ENCODE results near the gene ATPAF2. TPM values are rescaled to one million over a fixed set of nuclear protein-coding genes. Genes with fewer than 3 reads are reported as not detected.

ATPAF2 gene
- total and polyA plus RNA-seq, 4 donors = 12.9 to 20.1 (median 16.8) TPM

DNA sequence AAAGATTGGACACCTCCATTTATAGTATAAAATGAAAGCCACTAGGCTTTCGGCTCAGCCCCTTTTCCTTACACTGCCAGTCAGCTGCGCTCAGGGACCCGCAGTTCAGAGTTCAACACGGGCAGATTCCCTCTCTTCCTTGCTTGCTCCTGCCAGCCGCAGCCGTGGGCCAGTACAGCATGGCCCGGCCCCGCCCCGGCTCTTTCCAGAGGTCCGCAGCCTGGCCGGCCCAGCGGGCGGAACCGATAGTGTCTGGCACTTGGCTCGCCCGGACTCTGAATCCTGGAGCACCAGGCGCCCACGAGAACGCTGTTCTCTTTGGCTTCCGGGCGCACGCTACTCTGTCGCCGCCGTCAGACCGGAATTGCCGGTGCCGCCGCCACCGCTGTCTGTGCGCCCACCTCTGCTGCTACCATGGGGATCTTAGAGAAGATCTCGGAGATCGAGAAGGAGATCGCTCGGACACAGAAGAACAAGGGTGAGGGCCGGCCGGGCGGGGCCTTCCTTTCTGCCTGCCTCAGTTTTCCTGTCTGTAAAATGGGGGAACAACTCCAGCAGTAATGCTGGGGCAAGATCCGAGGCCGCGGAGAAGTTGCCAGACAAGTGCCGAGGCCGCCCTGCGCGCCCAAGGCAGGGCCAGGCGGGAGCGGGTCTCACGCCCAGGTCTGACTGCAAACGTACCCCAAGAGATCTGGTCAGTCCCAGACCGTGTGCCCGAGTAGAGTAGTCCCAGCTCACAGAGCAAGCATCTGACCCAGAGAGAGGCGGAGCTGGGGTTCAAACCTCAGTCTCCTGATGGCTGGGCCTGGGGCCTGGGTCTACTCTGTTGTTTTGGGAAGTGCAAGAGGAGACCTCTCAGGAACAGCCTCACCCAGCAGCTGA is 48.9 kb upstream of the ATPAF2 start, which contains the start of gene DRG2:
DRG2 (plus strand) TSS at position 339 of the 882 bp plus-strand sequence; CDS start at position 415, 76 bp downstream.
- DNase-seq (ENCODE audit: low spot score) = peak; percentile 97
- Histone ChIP-seq H3K36me3 (ENCODE audit: control insufficient read depth in 4 of 4, insufficient read depth in 3 of 4, low read depth in 1 of 4, low read length in 3 of 4) (peaks cover 0 to 6% (median 3%) of the 10 kb centered on the region in 4 donors), H3K27ac (ENCODE audit: low read depth in 1 of 2, low read length in 2 of 2) (peak within 1 kb of the TSS; percentile 59 to 69), H3K27me3 (ENCODE audit: control insufficient read depth in 4 of 4, insufficient read depth in 4 of 4, low read length in 3 of 4) (no peaks in the 10 kb centered on the region), H3K4me3 (ENCODE audit: low read depth in 1 of 3, low read length in 3 of 3) (peak within 1 kb of the TSS; percentile 69 to 92 (median 92)), H3K9me3 (ENCODE audit: control insufficient read depth in 4 of 4, low read length in 3 of 4) (no peaks in the 10 kb centered on the region), H3K4me1 (ENCODE audit: control insufficient read depth in 4 of 4, insufficient read depth in 4 of 4, low read length in 3 of 4) (peaks cover 5 to 11% (median 9%) of the 10 kb centered on the region in 4 donors), H3K9ac (ENCODE audit: low read depth in 1 of 2, low read length in 2 of 2) (peak within 1 kb of the TSS; percentile 50 to 63)
- WGBS = under 1% methylated on average over 52 of the region's 52 CpGs
- peak; percentile 10 for TF ChIP-seq FOXA2 (IDR thresholded peaks at IDR 0.05)
- peak; percentile 88 to 95 for TF ChIP-seq GABPA (IDR thresholded peaks at IDR 0.05 in 1 of 2, conservative IDR thresholded peaks at IDR 0.05 in 1 of 2)
- TF ChIP-seq SP1 (IDR thresholded peaks at IDR 0.05) = peak; percentile 90
- no peak for TF ChIP-seq FOXA1 (IDR thresholded peaks at IDR 0.05)
- peak; percentile 22 for TF ChIP-seq HNF4G (IDR thresholded peaks at IDR 0.05)
- TF ChIP-seq, protein P1, sequence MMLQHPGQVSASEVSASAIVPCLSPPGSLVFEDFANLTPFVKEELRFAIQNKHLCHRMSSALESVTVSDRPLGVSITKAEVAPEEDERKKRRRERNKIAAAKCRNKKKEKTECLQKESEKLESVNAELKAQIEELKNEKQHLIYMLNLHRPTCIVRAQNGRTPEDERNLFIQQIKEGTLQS (IDR thresholded peaks at IDR 0.05) = peak; percentile 58
- TF ChIP-seq JUND (IDR thresholded peaks at IDR 0.05) = no peak
- TF ChIP-seq, protein P2, sequence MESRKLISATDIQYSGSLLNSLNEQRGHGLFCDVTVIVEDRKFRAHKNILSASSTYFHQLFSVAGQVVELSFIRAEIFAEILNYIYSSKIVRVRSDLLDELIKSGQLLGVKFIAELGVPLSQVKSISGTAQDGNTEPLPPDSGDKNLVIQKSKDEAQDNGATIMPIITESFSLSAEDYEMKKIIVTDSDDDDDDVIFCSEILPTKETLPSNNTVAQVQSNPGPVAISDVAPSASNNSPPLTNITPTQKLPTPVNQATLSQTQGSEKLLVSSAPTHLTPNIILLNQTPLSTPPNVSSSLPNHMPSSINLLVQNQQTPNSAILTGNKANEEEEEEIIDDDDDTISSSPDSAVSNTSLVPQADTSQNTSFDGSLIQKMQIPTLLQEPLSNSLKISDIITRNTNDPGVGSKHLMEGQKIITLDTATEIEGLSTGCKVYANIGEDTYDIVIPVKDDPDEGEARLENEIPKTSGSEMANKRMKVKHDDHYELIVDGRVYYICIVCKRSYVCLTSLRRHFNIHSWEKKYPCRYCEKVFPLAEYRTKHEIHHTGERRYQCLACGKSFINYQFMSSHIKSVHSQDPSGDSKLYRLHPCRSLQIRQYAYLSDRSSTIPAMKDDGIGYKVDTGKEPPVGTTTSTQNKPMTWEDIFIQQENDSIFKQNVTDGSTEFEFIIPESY (IDR thresholded peaks at IDR 0.05) = peak; percentile 59
- peak; percentile 42 to 63 for TF ChIP-seq RAD21 (IDR thresholded peaks at IDR 0.05)
- TF ChIP-seq, protein P3, sequence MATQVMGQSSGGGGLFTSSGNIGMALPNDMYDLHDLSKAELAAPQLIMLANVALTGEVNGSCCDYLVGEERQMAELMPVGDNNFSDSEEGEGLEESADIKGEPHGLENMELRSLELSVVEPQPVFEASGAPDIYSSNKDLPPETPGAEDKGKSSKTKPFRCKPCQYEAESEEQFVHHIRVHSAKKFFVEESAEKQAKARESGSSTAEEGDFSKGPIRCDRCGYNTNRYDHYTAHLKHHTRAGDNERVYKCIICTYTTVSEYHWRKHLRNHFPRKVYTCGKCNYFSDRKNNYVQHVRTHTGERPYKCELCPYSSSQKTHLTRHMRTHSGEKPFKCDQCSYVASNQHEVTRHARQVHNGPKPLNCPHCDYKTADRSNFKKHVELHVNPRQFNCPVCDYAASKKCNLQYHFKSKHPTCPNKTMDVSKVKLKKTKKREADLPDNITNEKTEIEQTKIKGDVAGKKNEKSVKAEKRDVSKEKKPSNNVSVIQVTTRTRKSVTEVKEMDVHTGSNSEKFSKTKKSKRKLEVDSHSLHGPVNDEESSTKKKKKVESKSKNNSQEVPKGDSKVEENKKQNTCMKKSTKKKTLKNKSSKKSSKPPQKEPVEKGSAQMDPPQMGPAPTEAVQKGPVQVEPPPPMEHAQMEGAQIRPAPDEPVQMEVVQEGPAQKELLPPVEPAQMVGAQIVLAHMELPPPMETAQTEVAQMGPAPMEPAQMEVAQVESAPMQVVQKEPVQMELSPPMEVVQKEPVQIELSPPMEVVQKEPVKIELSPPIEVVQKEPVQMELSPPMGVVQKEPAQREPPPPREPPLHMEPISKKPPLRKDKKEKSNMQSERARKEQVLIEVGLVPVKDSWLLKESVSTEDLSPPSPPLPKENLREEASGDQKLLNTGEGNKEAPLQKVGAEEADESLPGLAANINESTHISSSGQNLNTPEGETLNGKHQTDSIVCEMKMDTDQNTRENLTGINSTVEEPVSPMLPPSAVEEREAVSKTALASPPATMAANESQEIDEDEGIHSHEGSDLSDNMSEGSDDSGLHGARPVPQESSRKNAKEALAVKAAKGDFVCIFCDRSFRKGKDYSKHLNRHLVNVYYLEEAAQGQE (IDR thresholded peaks at IDR 0.05) = peak; percentile 70
- peak; percentile 72 for TF ChIP-seq NR2F2 (IDR thresholded peaks at IDR 0.05)
- TF ChIP-seq HNF4A (conservative IDR thresholded peaks at IDR 0.05) = peak; percentile 77 to 83
- peak; percentile 55 to 70 for TF ChIP-seq RXRA (IDR thresholded peaks at IDR 0.05)
- peak in 1 of 2 donors; percentile 49 for TF ChIP-seq EGR1 (IDR thresholded peaks at IDR 0.05; ENCODE audit: low read depth in 2 of 2)
- TF ChIP-seq YY1 (IDR thresholded peaks at IDR 0.05) = peak; percentile 92
- TF ChIP-seq, protein P4, sequence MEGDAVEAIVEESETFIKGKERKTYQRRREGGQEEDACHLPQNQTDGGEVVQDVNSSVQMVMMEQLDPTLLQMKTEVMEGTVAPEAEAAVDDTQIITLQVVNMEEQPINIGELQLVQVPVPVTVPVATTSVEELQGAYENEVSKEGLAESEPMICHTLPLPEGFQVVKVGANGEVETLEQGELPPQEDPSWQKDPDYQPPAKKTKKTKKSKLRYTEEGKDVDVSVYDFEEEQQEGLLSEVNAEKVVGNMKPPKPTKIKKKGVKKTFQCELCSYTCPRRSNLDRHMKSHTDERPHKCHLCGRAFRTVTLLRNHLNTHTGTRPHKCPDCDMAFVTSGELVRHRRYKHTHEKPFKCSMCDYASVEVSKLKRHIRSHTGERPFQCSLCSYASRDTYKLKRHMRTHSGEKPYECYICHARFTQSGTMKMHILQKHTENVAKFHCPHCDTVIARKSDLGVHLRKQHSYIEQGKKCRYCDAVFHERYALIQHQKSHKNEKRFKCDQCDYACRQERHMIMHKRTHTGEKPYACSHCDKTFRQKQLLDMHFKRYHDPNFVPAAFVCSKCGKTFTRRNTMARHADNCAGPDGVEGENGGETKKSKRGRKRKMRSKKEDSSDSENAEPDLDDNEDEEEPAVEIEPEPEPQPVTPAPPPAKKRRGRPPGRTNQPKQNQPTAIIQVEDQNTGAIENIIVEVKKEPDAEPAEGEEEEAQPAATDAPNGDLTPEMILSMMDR (IDR thresholded peaks at IDR 0.05; ENCODE audit: low read depth, low read length, missing input control) = no peak
- TF ChIP-seq, protein P5, sequence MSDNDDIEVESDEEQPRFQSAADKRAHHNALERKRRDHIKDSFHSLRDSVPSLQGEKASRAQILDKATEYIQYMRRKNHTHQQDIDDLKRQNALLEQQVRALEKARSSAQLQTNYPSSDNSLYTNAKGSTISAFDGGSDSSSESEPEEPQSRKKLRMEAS (IDR thresholded peaks at IDR 0.05) = peak; percentile 82
- peak; percentile 65 for TF ChIP-seq TAF1 (conservative IDR thresholded peaks at IDR 0.05)
